Neural cell (in vitro differentiated cells): Measurements from ENCODE around the gene ELP4.

ENCODE experiments used
- EP300 ChIP-seq: fragments of 450-650 bp; conservative IDR thresholded peaks from 2 replicates; pipeline ENCODE4 v1.6.1; 2014; ENCODE audit warnings: antibody characterized with exemption, mild to moderate bottlenecking, moderate library complexity; ENCODE audit not compliant: poor library complexity, severe bottlenecking
- POLR2AphosphoS5 ChIP-seq: IDR thresholded peaks from 2 replicates; pipeline ENCODE4 v1.6.1; 2012
- RAD21 ChIP-seq: fragments of 450-650 bp; conservative IDR thresholded peaks from 2 replicates; pipeline ENCODE4 v1.6.1; 2014; ENCODE audit warnings: antibody characterized with exemption, mild to moderate bottlenecking, moderate library complexity
- TF ChIP-seq, protein P1 (sequence below): fragments of 450-650 bp; IDR thresholded peaks from 2 replicates; pipeline ENCODE4 v1.5.1; 2014; ENCODE audit warnings: antibody characterized with exemption, mild to moderate bottlenecking, moderate library complexity; ENCODE audit not compliant: poor library complexity, severe bottlenecking
- TF ChIP-seq, protein P2 (sequence below): IDR thresholded peaks from 2 replicates; pipeline ENCODE4 v1.6.1; 2012; ENCODE audit warnings: borderline replicate concordance

DNA sequence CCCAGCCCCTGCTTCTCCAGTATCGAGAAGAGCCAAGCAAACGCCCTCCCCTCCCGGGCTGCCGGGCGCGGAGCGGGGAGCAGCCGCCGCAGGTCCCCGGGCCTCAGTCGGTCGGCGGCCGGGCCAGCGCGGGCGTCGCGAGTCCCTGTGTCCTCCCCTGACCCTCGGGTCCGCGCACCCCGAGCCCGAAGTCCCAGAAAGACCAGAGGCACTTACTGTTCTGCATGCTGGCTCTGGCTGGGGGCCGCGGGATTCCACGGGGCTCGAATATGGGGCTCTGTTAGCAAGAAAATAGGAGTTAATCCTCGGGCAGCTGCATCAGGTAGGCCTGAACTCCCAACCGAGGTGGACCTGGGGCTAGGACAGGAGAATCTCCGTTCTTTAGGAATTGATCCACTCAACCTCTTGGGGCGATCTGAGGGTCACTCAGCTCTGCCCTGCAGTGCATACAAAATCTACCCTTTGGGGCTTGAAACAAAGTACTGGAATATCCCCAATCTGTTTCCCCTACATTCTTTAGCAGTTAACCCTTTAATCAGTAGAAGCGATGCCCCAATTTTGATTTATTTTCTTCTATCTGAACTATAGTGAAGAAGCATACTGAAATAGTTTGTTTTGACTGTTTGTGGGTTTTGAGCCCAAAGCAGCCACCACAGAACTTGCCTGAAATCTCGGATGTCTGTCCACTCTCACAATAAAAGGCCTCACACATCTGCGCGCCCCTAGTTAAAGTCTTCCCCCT lies 296.8 kb downstream of the ELP4 start:
- TF ChIP-seq, protein P1, sequence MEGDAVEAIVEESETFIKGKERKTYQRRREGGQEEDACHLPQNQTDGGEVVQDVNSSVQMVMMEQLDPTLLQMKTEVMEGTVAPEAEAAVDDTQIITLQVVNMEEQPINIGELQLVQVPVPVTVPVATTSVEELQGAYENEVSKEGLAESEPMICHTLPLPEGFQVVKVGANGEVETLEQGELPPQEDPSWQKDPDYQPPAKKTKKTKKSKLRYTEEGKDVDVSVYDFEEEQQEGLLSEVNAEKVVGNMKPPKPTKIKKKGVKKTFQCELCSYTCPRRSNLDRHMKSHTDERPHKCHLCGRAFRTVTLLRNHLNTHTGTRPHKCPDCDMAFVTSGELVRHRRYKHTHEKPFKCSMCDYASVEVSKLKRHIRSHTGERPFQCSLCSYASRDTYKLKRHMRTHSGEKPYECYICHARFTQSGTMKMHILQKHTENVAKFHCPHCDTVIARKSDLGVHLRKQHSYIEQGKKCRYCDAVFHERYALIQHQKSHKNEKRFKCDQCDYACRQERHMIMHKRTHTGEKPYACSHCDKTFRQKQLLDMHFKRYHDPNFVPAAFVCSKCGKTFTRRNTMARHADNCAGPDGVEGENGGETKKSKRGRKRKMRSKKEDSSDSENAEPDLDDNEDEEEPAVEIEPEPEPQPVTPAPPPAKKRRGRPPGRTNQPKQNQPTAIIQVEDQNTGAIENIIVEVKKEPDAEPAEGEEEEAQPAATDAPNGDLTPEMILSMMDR: no peak
- TF ChIP-seq EP300 (no peak), POLR2AphosphoS5 (no peak), RAD21 (no peak)
- TF ChIP-seq, protein P2, sequence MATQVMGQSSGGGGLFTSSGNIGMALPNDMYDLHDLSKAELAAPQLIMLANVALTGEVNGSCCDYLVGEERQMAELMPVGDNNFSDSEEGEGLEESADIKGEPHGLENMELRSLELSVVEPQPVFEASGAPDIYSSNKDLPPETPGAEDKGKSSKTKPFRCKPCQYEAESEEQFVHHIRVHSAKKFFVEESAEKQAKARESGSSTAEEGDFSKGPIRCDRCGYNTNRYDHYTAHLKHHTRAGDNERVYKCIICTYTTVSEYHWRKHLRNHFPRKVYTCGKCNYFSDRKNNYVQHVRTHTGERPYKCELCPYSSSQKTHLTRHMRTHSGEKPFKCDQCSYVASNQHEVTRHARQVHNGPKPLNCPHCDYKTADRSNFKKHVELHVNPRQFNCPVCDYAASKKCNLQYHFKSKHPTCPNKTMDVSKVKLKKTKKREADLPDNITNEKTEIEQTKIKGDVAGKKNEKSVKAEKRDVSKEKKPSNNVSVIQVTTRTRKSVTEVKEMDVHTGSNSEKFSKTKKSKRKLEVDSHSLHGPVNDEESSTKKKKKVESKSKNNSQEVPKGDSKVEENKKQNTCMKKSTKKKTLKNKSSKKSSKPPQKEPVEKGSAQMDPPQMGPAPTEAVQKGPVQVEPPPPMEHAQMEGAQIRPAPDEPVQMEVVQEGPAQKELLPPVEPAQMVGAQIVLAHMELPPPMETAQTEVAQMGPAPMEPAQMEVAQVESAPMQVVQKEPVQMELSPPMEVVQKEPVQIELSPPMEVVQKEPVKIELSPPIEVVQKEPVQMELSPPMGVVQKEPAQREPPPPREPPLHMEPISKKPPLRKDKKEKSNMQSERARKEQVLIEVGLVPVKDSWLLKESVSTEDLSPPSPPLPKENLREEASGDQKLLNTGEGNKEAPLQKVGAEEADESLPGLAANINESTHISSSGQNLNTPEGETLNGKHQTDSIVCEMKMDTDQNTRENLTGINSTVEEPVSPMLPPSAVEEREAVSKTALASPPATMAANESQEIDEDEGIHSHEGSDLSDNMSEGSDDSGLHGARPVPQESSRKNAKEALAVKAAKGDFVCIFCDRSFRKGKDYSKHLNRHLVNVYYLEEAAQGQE: no peak
